Measurements from ENCODE around the gene CENPH. TPM values are rescaled to one million over a fixed set of nuclear protein-coding genes. Genes with fewer than 3 reads are reported as not detected.

Gene CENPH
- total and polyA plus RNA-seq, 2 of the 13 experiments (the other 11 are each of a cell fraction or from before 2014, with no cell fraction given), result 11.2 to 28.8 TPM

DNA sequence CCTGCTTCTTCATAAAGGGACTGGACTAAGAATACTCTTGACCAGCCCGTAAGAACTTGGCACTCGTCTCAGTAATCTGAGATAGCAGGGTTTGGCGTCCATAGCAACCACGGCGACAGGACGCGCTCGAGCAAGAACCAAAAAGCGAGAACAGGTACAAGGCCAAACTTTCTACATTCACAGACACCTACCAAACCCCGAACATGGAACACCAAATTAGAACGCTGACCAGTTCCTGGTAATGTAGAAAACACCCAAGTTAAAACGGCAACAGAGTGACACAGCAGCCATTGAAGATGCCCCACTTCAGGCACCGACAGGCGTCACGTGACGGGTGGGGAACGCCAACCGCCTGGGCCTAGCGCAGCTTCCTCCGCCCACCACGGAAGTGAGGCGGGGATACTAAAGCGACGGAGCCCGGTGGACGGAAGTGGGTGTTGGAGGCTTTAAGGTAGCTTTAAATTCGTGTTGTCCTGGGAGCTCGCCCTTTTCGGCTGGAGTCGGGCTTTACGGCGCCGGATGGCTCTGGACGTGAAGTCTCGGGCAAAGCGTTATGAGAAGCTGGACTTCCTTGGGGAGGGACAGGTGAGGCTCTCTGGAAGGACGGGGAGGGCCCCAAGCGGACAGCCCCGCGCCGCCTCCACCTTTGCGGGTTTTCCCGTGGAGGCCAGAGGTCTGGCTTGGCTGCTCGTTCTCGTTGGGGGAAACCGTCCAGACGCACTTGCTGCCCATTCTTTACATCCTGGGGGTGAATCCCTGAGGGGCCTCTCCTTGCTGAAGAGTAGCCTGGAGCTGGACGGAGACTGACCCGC is 45.3 kb downstream of the CENPH start, which contains the start of gene CDK7 (continued):
- TF ChIP-seq HNRNPK (IDR thresholded peaks at IDR 0.05; ENCODE audit: low read depth, low read length, poor library complexity, severe bottlenecking) (no peak), MXD4 (CRISPR knock-in tag; IDR thresholded peaks at IDR 0.05) (peak; percentile 76; the same call in 1 of the 2 replicates), ZGPAT (CRISPR knock-in tag; IDR thresholded peaks at IDR 0.05) (peak; percentile 91), HMG20B (CRISPR knock-in tag; conservative IDR thresholded peaks at IDR 0.05) (no peak), ZNF530 (CRISPR knock-in tag; IDR thresholded peaks at IDR 0.05; ENCODE audit: low read depth) (no peak), MED13 (CRISPR knock-in tag; IDR thresholded peaks at IDR 0.05) (no peak), SAFB2 (CRISPR knock-in tag; IDR thresholded peaks at IDR 0.05; ENCODE audit: borderline replicate concordance, low read depth) (no peak), SP2 (CRISPR knock-in tag; IDR thresholded peaks at IDR 0.05) (peak; percentile 48; the same call in 1 of the 2 replicates), RFX1 (IDR thresholded peaks at IDR 0.05) (peak; percentile 76), RFX3 (CRISPR knock-in tag; IDR thresholded peaks at IDR 0.05) (peak; percentile 76), ZSCAN30 (CRISPR knock-in tag; IDR thresholded peaks at IDR 0.05) (0 out of 2 replicates have a peak, but pooled peaks have one; percentile 38), NRL (CRISPR knock-in tag; IDR thresholded peaks at IDR 0.05; ENCODE audit: borderline replicate concordance) (peak; percentile 91), ZNF317 (CRISPR knock-in tag; IDR thresholded peaks at IDR 0.05) (no peak; the same call in 1 of the 2 replicates), WIZ (CRISPR knock-in tag; IDR thresholded peaks at IDR 0.05) (no peak), ZNF891 (CRISPR knock-in tag; IDR thresholded peaks at IDR 0.05) (peak; percentile 89), NKX3-1 (CRISPR knock-in tag; IDR thresholded peaks at IDR 0.05) (no peak), CEBPG (CRISPR knock-in tag; IDR thresholded peaks at IDR 0.05) (no peak), ZBTB40 (IDR thresholded peaks at IDR 0.05) (peak; percentile 44; the same call in 1 of the 2 replicates), ZBTB40 (CRISPR knock-in tag; IDR thresholded peaks at IDR 0.05) (peak; percentile 67; the same call in 1 of the 2 replicates), SP1 (IDR thresholded peaks at IDR 0.05) (no peak), SP1 (CRISPR knock-in tag; IDR thresholded peaks at IDR 0.05) (peak; percentile 81; the same call in 1 of the 2 replicates), SETDB1 (CRISPR knock-in tag; IDR thresholded peaks at IDR 0.05; ENCODE audit: borderline replicate concordance) (no peak)

Data from HepG2 (cell line).